GM15510 (cell line): ENCODE results near the gene RNF151.

Source experiments
- POLR2A ChIP-seq: IDR thresholded peaks from 3 replicates; pipeline ENCODE4 v1.6.1; 2011; ENCODE audit warnings: borderline replicate concordance; ENCODE audit not compliant: insufficient read length; ENCODE audit errors: extremely low read depth

RNF151 gene

GRCh38 chr16:2016407-2016922 lies 49.8 kb downstream of the RNF151 start:
- no peak for TF ChIP-seq POLR2A
